Measurements from ENCODE around the gene CACNA1C. TPM values are rescaled to one million over a fixed set of nuclear protein-coding genes. Genes with fewer than 3 reads are reported as not detected.

CACNA1C gene
- total RNA-seq, 1 donor from 2014 or later, result 0.02 TPM

GRCh38 chr12:2317772-2318171 is 265.0 kb downstream of the CACNA1C start:
- DNase-seq (no peak), ATAC-seq (ENCODE audit: low read depth) (no peak)
- TF ChIP-seq, protein P1, sequence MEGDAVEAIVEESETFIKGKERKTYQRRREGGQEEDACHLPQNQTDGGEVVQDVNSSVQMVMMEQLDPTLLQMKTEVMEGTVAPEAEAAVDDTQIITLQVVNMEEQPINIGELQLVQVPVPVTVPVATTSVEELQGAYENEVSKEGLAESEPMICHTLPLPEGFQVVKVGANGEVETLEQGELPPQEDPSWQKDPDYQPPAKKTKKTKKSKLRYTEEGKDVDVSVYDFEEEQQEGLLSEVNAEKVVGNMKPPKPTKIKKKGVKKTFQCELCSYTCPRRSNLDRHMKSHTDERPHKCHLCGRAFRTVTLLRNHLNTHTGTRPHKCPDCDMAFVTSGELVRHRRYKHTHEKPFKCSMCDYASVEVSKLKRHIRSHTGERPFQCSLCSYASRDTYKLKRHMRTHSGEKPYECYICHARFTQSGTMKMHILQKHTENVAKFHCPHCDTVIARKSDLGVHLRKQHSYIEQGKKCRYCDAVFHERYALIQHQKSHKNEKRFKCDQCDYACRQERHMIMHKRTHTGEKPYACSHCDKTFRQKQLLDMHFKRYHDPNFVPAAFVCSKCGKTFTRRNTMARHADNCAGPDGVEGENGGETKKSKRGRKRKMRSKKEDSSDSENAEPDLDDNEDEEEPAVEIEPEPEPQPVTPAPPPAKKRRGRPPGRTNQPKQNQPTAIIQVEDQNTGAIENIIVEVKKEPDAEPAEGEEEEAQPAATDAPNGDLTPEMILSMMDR (IDR thresholded peaks at IDR 0.05), result no peak
- H3K36me3 Mint-ChIP-seq (ENCODE audit: low read depth), result no peaks in the 10 kb centered on the region
- intact Hi-C loops (cut with micrococcal nuclease), result no loop called here
- ChIA-PET POLR2A (no interaction called here), CTCF (no interaction called here)
- peaks cover 4% of the 10 kb centered on the region for H3K9me3 Mint-ChIP-seq
- no peaks in the 10 kb centered on the region for H3K4me1 Mint-ChIP-seq
- no peak overlapping the region for H3K27ac Mint-ChIP-seq
- H3K27me3 Mint-ChIP-seq, result peaks cover 4% of the 10 kb centered on the region
- H3K4me3 Mint-ChIP-seq, result no peak overlapping the region

DNA sequence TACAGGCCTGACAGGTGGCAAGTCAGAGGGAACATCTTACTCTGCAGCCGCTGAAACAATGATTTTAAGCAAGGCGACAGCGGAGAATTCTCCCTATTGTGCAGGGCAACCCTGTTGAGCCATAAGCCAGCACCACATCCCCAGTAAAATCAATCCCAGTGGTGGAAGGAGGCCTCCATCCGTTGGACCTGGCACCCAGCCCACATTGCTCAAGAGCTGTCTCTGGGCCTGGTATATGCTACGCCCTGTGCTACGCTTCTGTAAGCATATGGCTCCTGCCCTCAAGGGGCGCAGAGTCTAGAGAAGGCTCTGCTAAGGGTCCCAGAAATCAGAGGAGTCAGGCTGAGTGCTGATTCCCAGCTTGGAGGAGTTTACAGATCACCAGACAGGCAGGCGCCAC is 265.5 kb downstream of the CACNA1C start:
- Mint-ChIP-seq H3K4me3 (no peak overlapping the region), H3K4me1 (no peaks in the 10 kb centered on the region), H3K27ac (no peak overlapping the region), H3K9me3 (peaks cover 4% of the 10 kb centered on the region), H3K36me3 (ENCODE audit: low read depth) (no peaks in the 10 kb centered on the region), H3K27me3 (peaks cover 8% of the 10 kb centered on the region)
- TF ChIP-seq, protein P1 (IDR thresholded peaks at IDR 0.05), result no peak
- POLR2A ChIA-PET, result no interaction called here
- ATAC-seq (ENCODE audit: low read depth) (no peak), DNase-seq (no peak)
- CTCF ChIA-PET, result no interaction called here
- intact Hi-C loops (cut with micrococcal nuclease), result no loop called here

GRCh38 chr12:2319136-2319535 is 266.3 kb downstream of the CACNA1C start:
- TF ChIP-seq, protein P1 (IDR thresholded peaks at IDR 0.05), result no peak
- Mint-ChIP-seq H3K27me3 (peaks cover 11% of the 10 kb centered on the region), H3K36me3 (ENCODE audit: low read depth) (no peaks in the 10 kb centered on the region), H3K9me3 (peaks cover 4% of the 10 kb centered on the region), H3K4me3 (no peak overlapping the region), H3K4me1 (no peaks in the 10 kb centered on the region), H3K27ac (no peak overlapping the region)
- ATAC-seq (ENCODE audit: low read depth) (no peak), DNase-seq (no peak)
- ChIA-PET CTCF (no interaction called here), POLR2A (no interaction called here)
- intact Hi-C loops (cut with micrococcal nuclease), result no loop called here

GRCh38 chr12:2319737-2320506 is 267.1 kb downstream of the CACNA1C start:
- Mint-ChIP-seq H3K27me3 (peaks cover 11% of the 10 kb centered on the region), H3K4me3 (no peak overlapping the region), H3K27ac (no peak overlapping the region), H3K36me3 (ENCODE audit: low read depth) (no peaks in the 10 kb centered on the region), H3K9me3 (no peaks in the 10 kb centered on the region), H3K4me1 (no peaks in the 10 kb centered on the region)
- TF ChIP-seq, protein P1 (IDR thresholded peaks at IDR 0.05), result no peak
- no peak for DNase-seq
- POLR2A ChIA-PET, result no interaction called here
- intact Hi-C loops (cut with micrococcal nuclease), result no loop called here
- ATAC-seq (ENCODE audit: low read depth), result no peak
- CTCF ChIA-PET, result no interaction called here

DNA sequence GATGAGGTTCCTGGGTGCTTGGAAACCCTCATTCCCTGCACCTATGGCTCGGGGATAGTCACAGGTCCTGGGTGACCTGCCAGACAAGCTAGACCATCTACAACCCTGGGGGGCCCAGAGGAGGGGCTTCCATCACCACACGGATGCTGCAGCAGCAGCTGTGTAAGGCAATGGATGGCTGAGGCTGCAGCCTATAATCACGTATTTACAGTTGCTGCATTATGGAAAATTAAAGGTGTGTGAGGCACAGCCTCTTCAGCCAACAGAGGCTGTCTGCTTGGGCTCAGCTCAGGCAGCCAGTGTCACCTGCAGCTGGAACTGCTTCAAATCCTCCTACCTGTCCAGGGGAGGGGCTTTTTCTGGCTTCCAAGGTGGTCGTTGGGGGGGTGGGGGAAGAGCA is 268.1 kb downstream of the CACNA1C start:
- DNase-seq (no peak), ATAC-seq (ENCODE audit: low read depth) (no peak)
- H3K36me3 Mint-ChIP-seq (ENCODE audit: low read depth), result no peaks in the 10 kb centered on the region
- H3K27ac Mint-ChIP-seq, result no peak overlapping the region
- peaks cover 15% of the 10 kb centered on the region for H3K27me3 Mint-ChIP-seq
- no peaks in the 10 kb centered on the region for H3K9me3 Mint-ChIP-seq
- ChIA-PET POLR2A (no interaction called here), CTCF (no interaction called here)
- intact Hi-C loops (cut with micrococcal nuclease), result no loop called here
- H3K4me3 Mint-ChIP-seq, result no peak overlapping the region
- TF ChIP-seq, protein P1 (IDR thresholded peaks at IDR 0.05), result no peak
- H3K4me1 Mint-ChIP-seq, result no peaks in the 10 kb centered on the region

Measured in activated B cell treated with CpG ODN at 0.5 μM for 24 hours (primary cell).